Loucy (cell line): ENCODE measurements around the gene ASTN2.

Experiments used
- H2AFZ ChIP-seq: fragments of 200-600 bp; sonication (generic); 2 replicates; pipeline ENCODE4 v1.6.0; 2016; ENCODE audit warnings: antibody characterized with exemption, mild to moderate bottlenecking, low read length, moderate library complexity
- H3F3A ChIP-seq: fragments of 200-600 bp; 2 replicates; pipeline ENCODE4 v1.6.0; 2016; ENCODE audit warnings: antibody characterized with exemption, low read depth, mild to moderate bottlenecking
- H3K27me3 ChIP-seq: fragments of 200-600 bp; sonication (generic); 2 replicates; pipeline ENCODE4 v1.6.1; 2014; ENCODE audit warnings: low read length, mild to moderate bottlenecking; ENCODE audit not compliant: insufficient read depth, poor library complexity, severe bottlenecking
- H3K36me3 ChIP-seq: fragments of 200-600 bp; sonication (generic); 2 replicates; pipeline ENCODE4 v1.6.1; 2016; ENCODE audit warnings: low read length; ENCODE audit not compliant: insufficient read depth
- H3K4me1 ChIP-seq: fragments of 200-600 bp; sonication (generic); 2 replicates; pipeline ENCODE4 v1.5.1; 2014; ENCODE audit warnings: low read length, mild to moderate bottlenecking; ENCODE audit not compliant: insufficient read depth, poor library complexity, severe bottlenecking
- H3K4me2 ChIP-seq: fragments of 200-600 bp; sonication (generic); 2 replicates; pipeline ENCODE4 v1.6.0; 2014; ENCODE audit warnings: antibody characterized with exemption, low read length, low read depth, mild to moderate bottlenecking; ENCODE audit not compliant: poor library complexity, severe bottlenecking
- H3K4me3 ChIP-seq: fragments of 200-600 bp; sonication (generic); 2 replicates; pipeline ENCODE4 v1.5.1; 2014; ENCODE audit warnings: low read length, mild to moderate bottlenecking, mixed read lengths; ENCODE audit not compliant: poor library complexity, severe bottlenecking
- H3K79me2 ChIP-seq: fragments of 200-600 bp; sonication (generic); 2 replicates; pipeline ENCODE4 v1.6.1; 2014; ENCODE audit warnings: low read length; ENCODE audit not compliant: insufficient read depth
- H3K9ac ChIP-seq: fragments of 200-600 bp; sonication (generic); 2 replicates; pipeline ENCODE4 v1.6.0; 2014; ENCODE audit warnings: mild to moderate bottlenecking, low read depth, low read length, moderate library complexity; ENCODE audit not compliant: poor library complexity, severe bottlenecking
- H3K9me2 ChIP-seq: fragments of 200-600 bp; sonication (generic); replicated peaks from 2 replicates; pipeline ENCODE4 v1.6.1; 2016; ENCODE audit warnings: low read depth, low read length, mixed read lengths
- H3K9me3 ChIP-seq: fragments of 200-600 bp; sonication (generic); 2 replicates; pipeline ENCODE4 v1.6.1; 2014; ENCODE audit warnings: mild to moderate bottlenecking, antibody characterized with exemption, low read length, low read depth; ENCODE audit not compliant: insufficient read depth
- H4K20me1 ChIP-seq: fragments of 200-600 bp; sonication (generic); 2 replicates; pipeline ENCODE4 v1.6.0; 2014; ENCODE audit warnings: antibody characterized with exemption, low read length, mild to moderate bottlenecking; ENCODE audit not compliant: insufficient read depth, poor library complexity, severe bottlenecking
- EZH2phosphoT487 ChIP-seq: fragments of 200-600 bp; IDR thresholded peaks from 2 replicates; pipeline ENCODE4 v1.6.1; 2018; ENCODE audit warnings: antibody characterized with exemption, mild to moderate bottlenecking, moderate library complexity, borderline replicate concordance
- TF ChIP-seq, protein P1 (sequence below): fragments of 200-600 bp; sonication (generic); conservative IDR thresholded peaks from 2 replicates; pipeline ENCODE4 v1.5.1; 2014; ENCODE audit warnings: mild to moderate bottlenecking, antibody characterized with exemption, low read length

Gene ASTN2

GRCh38 chr9:117437283-117437682 lies 22.4 kb upstream of the ASTN2 start:
- Histone ChIP-seq H3K36me3 (no peaks in the 10 kb centered on the region), H3K4me1 (no peaks in the 10 kb centered on the region), H3K27me3 (no peaks in the 10 kb centered on the region), H3K4me3 (no peak overlapping the region), H3K9me2 (no peaks in the 10 kb centered on the region; the same call in 1 of the 2 replicates), H2AFZ (no peak overlapping the region), H4K20me1 (no peaks in the 10 kb centered on the region), H3K9me3 (no peaks in the 10 kb centered on the region), H3K79me2 (no peaks in the 10 kb centered on the region), H3F3A (no peaks in the 10 kb centered on the region), H3K9ac (no peak overlapping the region), H3K4me2 (no peak overlapping the region)
- TF ChIP-seq, protein P1, sequence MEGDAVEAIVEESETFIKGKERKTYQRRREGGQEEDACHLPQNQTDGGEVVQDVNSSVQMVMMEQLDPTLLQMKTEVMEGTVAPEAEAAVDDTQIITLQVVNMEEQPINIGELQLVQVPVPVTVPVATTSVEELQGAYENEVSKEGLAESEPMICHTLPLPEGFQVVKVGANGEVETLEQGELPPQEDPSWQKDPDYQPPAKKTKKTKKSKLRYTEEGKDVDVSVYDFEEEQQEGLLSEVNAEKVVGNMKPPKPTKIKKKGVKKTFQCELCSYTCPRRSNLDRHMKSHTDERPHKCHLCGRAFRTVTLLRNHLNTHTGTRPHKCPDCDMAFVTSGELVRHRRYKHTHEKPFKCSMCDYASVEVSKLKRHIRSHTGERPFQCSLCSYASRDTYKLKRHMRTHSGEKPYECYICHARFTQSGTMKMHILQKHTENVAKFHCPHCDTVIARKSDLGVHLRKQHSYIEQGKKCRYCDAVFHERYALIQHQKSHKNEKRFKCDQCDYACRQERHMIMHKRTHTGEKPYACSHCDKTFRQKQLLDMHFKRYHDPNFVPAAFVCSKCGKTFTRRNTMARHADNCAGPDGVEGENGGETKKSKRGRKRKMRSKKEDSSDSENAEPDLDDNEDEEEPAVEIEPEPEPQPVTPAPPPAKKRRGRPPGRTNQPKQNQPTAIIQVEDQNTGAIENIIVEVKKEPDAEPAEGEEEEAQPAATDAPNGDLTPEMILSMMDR: no peak
- no peak for TF ChIP-seq EZH2phosphoT487

- Histone ChIP-seq H4K20me1 (no peaks in the 10 kb centered on the region), H3K27me3 (no peaks in the 10 kb centered on the region), H3K9ac (no peak overlapping the region), H2AFZ (no peak overlapping the region), H3K4me1 (no peaks in the 10 kb centered on the region), H3K9me2 (no peaks in the 10 kb centered on the region; the same call in 1 of the 2 replicates), H3K79me2 (no peaks in the 10 kb centered on the region), H3K4me3 (no peak overlapping the region), H3K9me3 (no peaks in the 10 kb centered on the region), H3K4me2 (no peak overlapping the region), H3F3A (no peaks in the 10 kb centered on the region), H3K36me3 (no peaks in the 10 kb centered on the region)
- TF ChIP-seq, protein P1: no peak
- no peak for TF ChIP-seq EZH2phosphoT487
Observed at GRCh38 chr9:117435630-117436261, 20.9 kb upstream of the ASTN2 start.

DNA sequence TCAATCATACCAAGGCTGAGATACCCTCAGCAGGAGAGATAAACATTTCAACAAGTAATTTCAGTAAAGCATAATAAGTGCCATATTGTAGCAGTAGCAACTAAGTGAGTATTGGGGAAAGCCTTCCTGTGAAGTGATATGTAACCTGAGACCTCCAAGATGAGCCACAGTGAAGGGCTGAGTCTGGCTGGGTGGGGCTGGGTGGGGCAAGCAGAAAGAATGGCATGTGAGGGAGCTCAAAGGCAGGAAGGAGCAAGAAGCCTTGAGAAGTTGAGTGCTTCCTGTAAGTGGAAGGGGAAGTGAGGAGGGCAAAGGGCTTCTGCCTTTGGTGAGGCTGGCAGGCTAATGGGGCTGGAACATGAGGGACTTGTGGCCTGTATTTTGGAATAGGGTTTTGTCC lies 19.7 kb upstream of the ASTN2 start:
- Histone ChIP-seq H3K9ac (no peak overlapping the region), H3K9me2 (no peaks in the 10 kb centered on the region; the same call in 1 of the 2 replicates)
- no peak for TF ChIP-seq EZH2phosphoT487
- TF ChIP-seq, protein P1: no peak

More for the DNA sequence above, 19.7 kb upstream of the ASTN2 start:
- Histone ChIP-seq H3F3A (no peaks in the 10 kb centered on the region), H3K79me2 (no peaks in the 10 kb centered on the region), H2AFZ (no peak overlapping the region), H3K9me3 (no peaks in the 10 kb centered on the region), H3K4me3 (no peak overlapping the region), H3K4me2 (no peak overlapping the region), H4K20me1 (no peaks in the 10 kb centered on the region), H3K4me1 (no peaks in the 10 kb centered on the region), H3K36me3 (no peaks in the 10 kb centered on the region), H3K27me3 (no peaks in the 10 kb centered on the region)
